K562 (cell line): Measurements from ENCODE around the gene DLX3. TPM values are rescaled to one million over a fixed set of nuclear protein-coding genes. Genes with fewer than 3 reads are reported as not detected.

ENCODE experiments used
- ATAC-seq: fragments of 200-7000 bp; cut with Tn5 transposase; 3 replicates; pipeline ENCODE4 v1.9.1; 2020; ENCODE audit warnings: moderate library complexity
- Bru-seq: library from RNA; stranded (reverse); fragments of 400-500 nt; gene quantifications from one replicate; lab custom pipeline; 2021; lab: Mats Ljungman, UMichigan
- BruChase-seq, 2 experiments: library from RNA; stranded (reverse); fragments of 400-500 nt; gene quantifications; one replicate each; lab custom pipeline; 2021; lab: Mats Ljungman, UMichigan
- BruUV-seq: library from RNA; stranded (reverse); fragments of 400-500 nt; replicated peaks from 2 replicates; lab custom pipeline; 2021; lab: Mats Ljungman, UMichigan
- CTCF ChIA-PET: fragments of 300-600 bp; formaldehyde crosslinking; extraction: SDS; loops from one replicate; lab custom pipeline; 2021; ENCODE audit warnings: low intra/inter-chr PET ratio; lab: Yijun Ruan, JAX
- POLR2A ChIA-PET: fragments of 300-600, 350-650 bp; sonication (Branson Sonifier 250); formaldehyde crosslinking; extraction: SDS; loops from one replicate; lab custom pipeline; 2021; ENCODE audit warnings: antibody characterized with exemption, inconsistent platforms; lab: Yijun Ruan, JAX
- DNase-seq, 4 experiments: peaks; one replicate each; pipeline versions ENCODE4 v3.0.0 to v3.0.0-alpha.2; 2011 to 2018; ENCODE audit warnings: low spot score in 3 of 4, mixed read lengths in 3 of 4; ENCODE audit errors: extremely low read depth in 1 of 4
- FAIRE-seq: peaks from 2 replicates; lab custom pipeline; 2011; peaks lifted over from hg19 to GRCh38; lab: Jason Lieb, UNC
- H2AFZ ChIP-seq: 2 replicates; pipeline ENCODE4 v1.6.0; 2011; ENCODE audit warnings: low read depth, low read length, control low read depth, inconsistent platforms
- H3K27ac ChIP-seq: fragments of 200-600 bp; 3 replicates; pipeline ENCODE4 v1.8.0; 2011; ENCODE audit warnings: low read depth, mild to moderate bottlenecking, control low read depth, inconsistent platforms, low read length, moderate library complexity, mixed read lengths; ENCODE audit errors: extremely low read depth
- H3K27me3 ChIP-seq, 2 experiments: fragments of 300-600 bp in 1 of 2; 2 replicates in 1 of 2; 3 replicates in 1 of 2; pipeline versions ENCODE4 v1.6.0 to v1.8.0; 2011; ENCODE audit warnings: inconsistent platforms in 2 of 2, low read length in 2 of 2, mild to moderate bottlenecking in 1 of 2, mixed read lengths in 1 of 2, moderate library complexity in 1 of 2; ENCODE audit not compliant: control insufficient read depth in 2 of 2, insufficient read depth in 2 of 2
- H3K36me3 ChIP-seq: fragments of 300-600 bp; 3 replicates; pipeline ENCODE4 v1.8.0; 2011; ENCODE audit warnings: mild to moderate bottlenecking, low read length, inconsistent platforms; ENCODE audit not compliant: control insufficient read depth, insufficient read depth
- H3K4me1 ChIP-seq, 2 experiments: fragments of 200-600 bp in 1 of 2; replicated peaks in 1 of 2; 2 replicates in 1 of 2; 3 replicates in 1 of 2; pipeline versions ENCODE4 v1.5.1 to v1.8.0; 2011; ENCODE audit warnings: inconsistent platforms in 2 of 2, low read length in 2 of 2, mild to moderate bottlenecking in 1 of 2, mixed read lengths in 1 of 2, moderate library complexity in 1 of 2; ENCODE audit not compliant: control insufficient read depth in 2 of 2, insufficient read depth in 2 of 2
- H3K4me2 ChIP-seq: 2 replicates; pipeline ENCODE4 v1.6.1; 2011; ENCODE audit warnings: low read length, control low read depth, inconsistent platforms, mixed read lengths; ENCODE audit not compliant: insufficient read depth
- H3K4me3 ChIP-seq: fragments of 200-600 bp; sonication (generic), shearing (Covaris generic); 2 replicates; pipeline ENCODE4 v1.5.1; 2016; ENCODE audit warnings: control low read depth, inconsistent platforms
- H3K79me2 ChIP-seq: fragments of 200-600 bp; 3 replicates; pipeline ENCODE4 v1.8.0; 2011; ENCODE audit warnings: low read length, inconsistent platforms; ENCODE audit not compliant: control insufficient read depth, insufficient read depth
- H3K9ac ChIP-seq, 2 experiments: 2 replicates each; pipeline versions ENCODE4 v1.6.0 to v1.6.1; 2011; ENCODE audit warnings: low read depth in 2 of 2, low read length in 2 of 2, control low read depth in 1 of 2, inconsistent platforms in 1 of 2, mild to moderate bottlenecking in 1 of 2, mixed read lengths in 1 of 2; ENCODE audit not compliant: insufficient read depth in 1 of 2
- H3K9me1 ChIP-seq: one replicate; pipeline ENCODE4 v1.6.0; 2011; ENCODE audit warnings: inconsistent platforms, mild to moderate bottlenecking, low read length, moderate library complexity; ENCODE audit not compliant: control insufficient read depth, insufficient read depth
- H3K9me3 ChIP-seq: replicated peaks from 2 replicates; pipeline ENCODE4 v1.5.1; 2011; ENCODE audit warnings: low read depth, low read length, inconsistent platforms; ENCODE audit not compliant: control insufficient read depth, insufficient read depth
- H4K20me1 ChIP-seq: replicated peaks from 2 replicates; pipeline ENCODE4 v1.6.1; 2011; ENCODE audit warnings: low read length, inconsistent platforms, mixed read lengths; ENCODE audit not compliant: control insufficient read depth, insufficient read depth
- EHMT2 ChIP-seq: fragments of 450-650 bp; IDR thresholded peaks from 2 replicates; pipeline ENCODE4 v1.6.1; 2018; ENCODE audit warnings: antibody characterized with exemption
- ESRRA ChIP-seq: fragments of 450-650 bp; IDR thresholded peaks from 2 replicates; pipeline ENCODE4 v1.6.1; 2014; ENCODE audit warnings: low read depth, mild to moderate bottlenecking, moderate library complexity, borderline replicate concordance
- KLF13 ChIP-seq: fragments of 450-650 bp; IDR thresholded peaks from 2 replicates; pipeline ENCODE4 v1.6.1; 2016; ENCODE audit warnings: missing genetic modification characterization, low read depth, mild to moderate bottlenecking, missing compliant biosample characterization, moderate library complexity, borderline replicate concordance
- MTA2 ChIP-seq: fragments of 450-650 bp; IDR thresholded peaks from 2 replicates; pipeline ENCODE4 v1.6.1; 2016; ENCODE audit warnings: low read depth
- NONO ChIP-seq, 2 experiments: fragments of 200-400 bp in 1 of 2; fragments of 450-650 bp in 1 of 2; formaldehyde crosslinking in 1 of 2; IDR thresholded peaks; 2 replicates each; pipeline ENCODE4 v1.6.1; 2017; ENCODE audit warnings: low read depth in 2 of 2, mild to moderate bottlenecking in 2 of 2, moderate library complexity in 2 of 2, low read length in 1 of 2
- POLR2AphosphoS2 ChIP-seq: IDR thresholded peaks from 2 replicates; pipeline ENCODE4 v1.6.1; 2012; ENCODE audit warnings: low read length, improper control_type of control experiment
- RBBP5 ChIP-seq: fragments of 200-600 bp; sonication (generic); IDR thresholded peaks from 2 replicates; pipeline ENCODE4 v1.6.1; 2012; ENCODE audit warnings: borderline replicate concordance, mild to moderate bottlenecking, low read length, control low read depth, inconsistent platforms; ENCODE audit not compliant: insufficient read depth, poor library complexity, severe bottlenecking
- WGBS: fragments of 100-300 bp; shearing (Covaris generic); methylation state at CpG from one replicate; pipeline ENCODE4 v1.1.6; 2016; ENCODE audit warnings: low coverage, mixed read lengths; ENCODE audit not compliant: insufficient coverage; ENCODE audit errors: missing lambda C conversion rate; 5-methylcytosine and 5-hydroxymethylcytosine counted together
- in situ Hi-C: fragments of 300-500 bp; cut with MboI; formaldehyde crosslinking; loops from 4 replicates; pipeline ENCODE4 v1.15.0; 2018; ENCODE audit warnings: inconsistent platforms, mixed read lengths
- intact Hi-C: fragments of 100-400 bp; cut with micrococcal nuclease; formaldehyde crosslinking; loops from 2 replicates; pipeline ENCODE4 v1.14.2; 2022
- long read RNA-seq, 3 experiments: library from polyadenylated mRNA in 2 of 3; library from RNA in 1 of 3; unstranded in 2 of 3; stranded (forward) in 1 of 3; transcript quantifications; one replicate each; pipeline ENCODE4 v2.0.0, GENCODE V29; 2019 to 2022
- polyA minus RNA-seq, 3 experiments: library from RNA; depleted of rRNA, polyadenylated mRNA; stranded (reverse); fragments of >200 nt; gene quantifications; 2 replicates each; pipeline ENCODE4 v1.2.3, GENCODE V29; 2011
- polyA plus RNA-seq, 8 experiments: library from polyadenylated mRNA; depleted of rRNA in 4 of 8; stranded (reverse) in 5 of 8; unstranded in 3 of 8; fragments of >200 nt; fragmentation: Nextera tagmentation in 2 of 8; fragmentation: Illumina TruSeq in 1 of 8; extraction: Ambion mirVana in 2 of 8; extraction: Trizol in 1 of 8; gene quantifications; 2 replicates each; pipeline versions ENCODE4 v1.2.1 to v1.2.3, GENCODE V29; 2011 to 2014; ENCODE audit warnings: inconsistent platforms in 1 of 8, missing spikeins in 1 of 8
- total RNA-seq, 7 experiments: library from RNA; depleted of rRNA in 6 of 7; stranded (reverse); fragments of >200 nt in 6 of 7; fragmentation: Illumina TruSeq in 2 of 7; extraction: Trizol in 2 of 7; gene quantifications; 2 replicates each; pipeline versions ENCODE4 v1.2.1 to v1.2.3, GENCODE V29; 2011 to 2021; ENCODE audit warnings: low replicate concordance in 1 of 7
- TF ChIP-seq, protein P1 (sequence below): IDR thresholded peaks from 3 replicates; pipeline ENCODE4 v1.6.1; 2011; ENCODE audit warnings: borderline replicate concordance, mild to moderate bottlenecking; ENCODE audit not compliant: insufficient read length, insufficient read depth
- TF ChIP-seq, protein P2 (sequence below): fragments of 450-650 bp; IDR thresholded peaks from 2 replicates; pipeline ENCODE4 v1.6.1; 2018; ENCODE audit warnings: mild to moderate bottlenecking, low read depth; ENCODE audit not compliant: partially characterized antibody
- TF ChIP-seq, protein P3 (sequence below): fragments of 250-450 bp; sonication (Bioruptor Pico); IDR thresholded peaks from 2 replicates; pipeline ENCODE4 v1.6.1; 2021; ENCODE audit warnings: mild to moderate bottlenecking
- TF ChIP-seq, protein P4 (sequence below): fragments of 450-650 bp; formaldehyde crosslinking; IDR thresholded peaks from 2 replicates; pipeline ENCODE4 v1.4.0; 2020; ENCODE audit warnings: mild to moderate bottlenecking, mixed read lengths

The DLX3 gene
- total RNA-seq (2011; cell fraction: chromatin; rRNA removed; ENCODE audit: low replicate concordance): not detected in 2 replicates
- not detected in 2 replicates for total RNA-seq (2011; cell fraction: nucleolus; rRNA removed)
- total RNA-seq (2011; cell fraction: nucleoplasm; rRNA removed): not detected in 2 replicates
- total RNA-seq (2014; rRNA removed): not detected in 2 replicates
- total RNA-seq (2014; rRNA removed; fragmentation: Illumina TruSeq; extraction: Trizol): not detected in 2 replicates
- not detected in 2 replicates for total RNA-seq (2015; rRNA removed; fragmentation: Illumina TruSeq; extraction: Trizol)
- not detected in 2 replicates for total RNA-seq (2021)
- polyA plus RNA-seq (2011; rRNA removed): not detected in 2 replicates
- not detected in 2 replicates for polyA plus RNA-seq (2011; cell fraction: cytosol; rRNA removed)
- not detected in 2 replicates for polyA plus RNA-seq (2011; cell fraction: nucleus; rRNA removed)
- not detected in 2 replicates for polyA plus RNA-seq (2012)
- polyA plus RNA-seq (2014; fragmentation: Illumina TruSeq; extraction: Trizol): not detected in 2 replicates
- not detected for polyA plus RNA-seq (2014; fragmentation: Nextera tagmentation; extraction: Ambion mirVana)
- polyA plus RNA-seq (2014; rRNA removed): not detected in 2 replicates
- polyA minus RNA-seq (2011; rRNA and poly(A)+ RNA removed): not detected in 2 replicates
- polyA minus RNA-seq (2011; cell fraction: cytosol; rRNA and poly(A)+ RNA removed): not detected in 2 replicates
- polyA minus RNA-seq (2011; cell fraction: nucleus; rRNA and poly(A)+ RNA removed): not detected in 2 replicates
- Bru-seq, nascent RNA: not detected
- not detected for BruChase-seq, experiment 1, labeled RNA remaining after a 2-hour chase
- BruChase-seq, experiment 2, labeled RNA remaining after a 6-hour chase: not detected
- long read RNA-seq, experiment 1: 0 reads
- long read RNA-seq, experiment 2: 0 reads
- long read RNA-seq, experiment 3: 0 reads

DNA sequence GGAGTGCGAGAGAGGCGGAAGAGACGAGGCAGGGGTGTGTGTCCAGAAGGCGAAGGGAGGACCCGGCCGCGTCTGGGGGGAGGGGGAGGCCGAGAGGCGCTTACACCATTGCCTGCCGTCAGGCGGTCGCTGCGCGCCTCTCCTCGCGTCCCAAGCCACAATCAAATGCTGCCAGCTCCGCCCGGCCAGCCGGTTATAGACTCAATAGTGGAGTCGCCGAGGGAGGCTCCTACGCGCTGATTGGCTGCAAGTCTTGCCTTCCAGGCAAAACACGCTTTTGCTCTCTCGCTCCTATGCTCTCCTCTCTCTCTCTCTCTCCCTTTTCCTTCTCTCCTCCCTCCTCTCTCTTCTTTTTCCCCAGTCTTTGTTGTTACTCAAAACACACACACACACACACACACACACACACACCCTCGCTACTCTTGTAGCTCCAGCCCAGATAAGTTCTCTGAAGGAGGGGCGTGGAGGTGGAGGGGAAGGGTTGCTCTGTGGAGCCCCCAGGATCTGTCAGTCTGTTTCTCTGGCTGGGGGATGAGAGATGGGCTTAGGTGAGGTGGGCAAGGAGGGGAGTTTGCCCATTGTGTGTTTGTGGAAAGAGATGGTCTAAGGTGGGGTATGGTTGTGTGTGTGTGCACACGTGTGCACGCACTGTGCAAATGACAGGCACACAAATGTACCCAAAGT is at the start of gene DLX3:
DLX3 (minus strand) TSS at position 170 of the 684 bp plus-strand sequence. CDS start 226 bp downstream, outside the sequence.
- ATAC-seq: no peak
- no peak within 1 kb of the TSS for H3K4me2 ChIP-seq
- no peaks in the 10 kb centered on the region for H3K9me3 ChIP-seq
- CTCF ChIA-PET: interaction anchor here (1.2 to 6.2 kb wide), 3 partner anchors 43 to 135 kb away, joined by 9 to 134 read pairs (median 24); no protein-coding TSS in a partner anchor
- H3K9me1 ChIP-seq: no peaks in the 10 kb centered on the region
- no peaks in the 10 kb centered on the region for H3K79me2 ChIP-seq
- FAIRE-seq: peak; percentile 32
- no peaks in the 10 kb centered on the region for H3K36me3 ChIP-seq
- H3K9ac ChIP-seq: no peak within 1 kb of the TSS
- no peak within 1 kb of the TSS for H3K27ac ChIP-seq
- H3K4me1 ChIP-seq: peaks cover 0 to 25% of the 10 kb centered on the region in 2 experiments; a peak in 2 of 5 replicates
- BruUV-seq: no TSS peak
- peaks cover 8% of the 10 kb centered on the region for H4K20me1 ChIP-seq
- POLR2A ChIA-PET: interaction anchor here (0.7 to 1.2 kb wide), 2 partner anchors 135 to 147 kb away, joined by 3 read pairs; no protein-coding TSS in a partner anchor
- 13% methylated on average over 19 of the region's 29 CpGs for WGBS
- H3K27me3 ChIP-seq: peaks cover 38 to 64% of the 10 kb centered on the region in 2 experiments; a peak in 4 of 5 replicates
- H3K4me3 ChIP-seq: no peak within 1 kb of the TSS
- intact Hi-C loops (loop anchor here (1.0 to 5.0 kb wide), 2 partner anchors 116 to 298 kb away; no protein-coding TSS in a partner anchor), in situ Hi-C loops (loop anchor here (5.0 kb wide), 2 partner anchors 133 to 423 kb away; no protein-coding TSS in a partner anchor)
- H2AFZ ChIP-seq: no peak within 1 kb of the TSS
- peak in 1 of 4 experiments; percentile 13 for DNase-seq
- no peak for TF ChIP-seq ESRRA
- no peak for TF ChIP-seq NONO (IDR thresholded peaks at IDR 0.05; ENCODE audit: low read depth in 2 of 2, low read length in 1 of 2)
- TF ChIP-seq POLR2AphosphoS2: no peak
- TF ChIP-seq, protein P1, sequence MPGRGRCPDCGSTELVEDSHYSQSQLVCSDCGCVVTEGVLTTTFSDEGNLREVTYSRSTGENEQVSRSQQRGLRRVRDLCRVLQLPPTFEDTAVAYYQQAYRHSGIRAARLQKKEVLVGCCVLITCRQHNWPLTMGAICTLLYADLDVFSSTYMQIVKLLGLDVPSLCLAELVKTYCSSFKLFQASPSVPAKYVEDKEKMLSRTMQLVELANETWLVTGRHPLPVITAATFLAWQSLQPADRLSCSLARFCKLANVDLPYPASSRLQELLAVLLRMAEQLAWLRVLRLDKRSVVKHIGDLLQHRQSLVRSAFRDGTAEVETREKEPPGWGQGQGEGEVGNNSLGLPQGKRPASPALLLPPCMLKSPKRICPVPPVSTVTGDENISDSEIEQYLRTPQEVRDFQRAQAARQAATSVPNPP: no peak
- TF ChIP-seq EHMT2: no peak
- TF ChIP-seq, protein P2, sequence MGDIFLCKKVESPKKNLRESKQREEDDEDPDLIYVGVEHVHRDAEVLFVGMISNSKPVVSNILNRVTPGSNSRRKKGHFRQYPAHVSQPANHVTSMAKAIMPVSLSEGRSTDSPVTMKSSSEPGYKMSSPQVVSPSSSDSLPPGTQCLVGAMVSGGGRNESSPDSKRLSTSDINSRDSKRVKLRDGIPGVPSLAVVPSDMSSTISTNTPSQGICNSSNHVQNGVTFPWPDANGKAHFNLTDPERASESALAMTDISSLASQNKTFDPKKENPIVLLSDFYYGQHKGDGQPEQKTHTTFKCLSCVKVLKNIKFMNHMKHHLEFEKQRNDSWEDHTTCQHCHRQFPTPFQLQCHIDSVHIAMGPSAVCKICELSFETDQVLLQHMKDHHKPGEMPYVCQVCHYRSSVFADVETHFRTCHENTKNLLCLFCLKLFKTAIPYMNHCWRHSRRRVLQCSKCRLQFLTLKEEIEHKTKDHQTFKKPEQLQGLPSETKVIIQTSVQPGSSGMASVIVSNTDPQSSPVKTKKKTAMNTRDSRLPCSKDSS: no peak
- TF ChIP-seq KLF13: no peak
- TF ChIP-seq, protein P3, sequence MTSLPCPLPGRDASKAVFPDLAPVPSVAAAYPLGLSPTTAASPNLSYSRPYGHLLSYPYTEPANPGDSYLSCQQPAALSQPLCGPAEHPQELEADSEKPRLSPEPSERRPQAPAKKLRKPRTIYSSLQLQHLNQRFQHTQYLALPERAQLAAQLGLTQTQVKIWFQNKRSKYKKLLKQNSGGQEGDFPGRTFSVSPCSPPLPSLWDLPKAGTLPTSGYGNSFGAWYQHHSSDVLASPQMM (CRISPR knock-in tag): no peak
- no peak for TF ChIP-seq MTA2
- TF ChIP-seq RBBP5: no peak
- TF ChIP-seq, protein P4, sequence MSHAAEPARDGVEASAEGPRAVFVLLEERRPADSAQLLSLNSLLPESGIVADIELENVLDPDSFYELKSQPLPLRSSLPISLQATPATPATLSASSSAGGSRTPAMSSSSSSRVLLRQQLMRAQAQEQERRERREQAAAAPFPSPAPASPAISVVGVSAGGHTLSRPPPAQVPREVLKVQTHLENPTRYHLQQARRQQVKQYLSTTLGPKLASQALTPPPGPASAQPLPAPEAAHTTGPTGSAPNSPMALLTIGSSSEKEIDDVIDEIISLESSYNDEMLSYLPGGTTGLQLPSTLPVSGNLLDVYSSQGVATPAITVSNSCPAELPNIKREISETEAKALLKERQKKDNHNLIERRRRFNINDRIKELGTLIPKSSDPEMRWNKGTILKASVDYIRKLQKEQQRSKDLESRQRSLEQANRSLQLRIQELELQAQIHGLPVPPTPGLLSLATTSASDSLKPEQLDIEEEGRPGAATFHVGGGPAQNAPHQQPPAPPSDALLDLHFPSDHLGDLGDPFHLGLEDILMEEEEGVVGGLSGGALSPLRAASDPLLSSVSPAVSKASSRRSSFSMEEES: no peak
